ENCODE measurements around the gene WDR72. TPM values are rescaled to one million over a fixed set of nuclear protein-coding genes. Genes with fewer than 3 reads are reported as not detected.
"Not testable (repeated sequence)": the region's sequence is repeated elsewhere in the genome, so short reads cannot be mapped to it uniquely, and the experiment has no call there.

Gene WDR72
- polyA plus RNA-seq, 1 experiment = not detected

DNA sequence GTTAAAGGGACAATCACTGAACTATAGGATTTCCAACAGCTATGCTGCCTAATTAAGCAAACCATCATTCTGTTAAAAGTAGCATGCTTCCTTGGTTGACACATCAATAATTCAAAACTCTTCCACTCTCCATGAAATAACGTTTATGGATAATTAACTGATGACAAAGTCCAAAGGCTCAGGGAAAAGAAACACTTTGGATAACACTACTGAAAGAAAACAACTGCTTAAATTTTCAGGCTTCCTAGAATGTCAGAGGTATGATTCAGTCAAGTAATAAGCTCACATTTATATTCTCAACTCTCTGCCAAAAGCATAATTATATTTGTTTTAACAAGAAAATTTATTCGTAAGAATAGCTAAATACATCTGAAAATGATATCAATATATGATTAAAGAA is 49.6 kb downstream of the WDR72 start:
- Histone ChIP-seq H3K36me3 (ENCODE audit: control insufficient read depth, insufficient read depth, low read length) (no peaks in the 10 kb centered on the region), H3K27me3 (ENCODE audit: control insufficient read depth, insufficient read depth, low read length) (no peaks in the 10 kb centered on the region), H3K4me3 (ENCODE audit: low read depth, low read length) (no peak overlapping the region)
- ChIA-PET CTCF (no interaction called here), POLR2A (no interaction called here)
- no peak for DNase-seq (ENCODE audit: low read depth)
- TF ChIP-seq, protein P1, sequence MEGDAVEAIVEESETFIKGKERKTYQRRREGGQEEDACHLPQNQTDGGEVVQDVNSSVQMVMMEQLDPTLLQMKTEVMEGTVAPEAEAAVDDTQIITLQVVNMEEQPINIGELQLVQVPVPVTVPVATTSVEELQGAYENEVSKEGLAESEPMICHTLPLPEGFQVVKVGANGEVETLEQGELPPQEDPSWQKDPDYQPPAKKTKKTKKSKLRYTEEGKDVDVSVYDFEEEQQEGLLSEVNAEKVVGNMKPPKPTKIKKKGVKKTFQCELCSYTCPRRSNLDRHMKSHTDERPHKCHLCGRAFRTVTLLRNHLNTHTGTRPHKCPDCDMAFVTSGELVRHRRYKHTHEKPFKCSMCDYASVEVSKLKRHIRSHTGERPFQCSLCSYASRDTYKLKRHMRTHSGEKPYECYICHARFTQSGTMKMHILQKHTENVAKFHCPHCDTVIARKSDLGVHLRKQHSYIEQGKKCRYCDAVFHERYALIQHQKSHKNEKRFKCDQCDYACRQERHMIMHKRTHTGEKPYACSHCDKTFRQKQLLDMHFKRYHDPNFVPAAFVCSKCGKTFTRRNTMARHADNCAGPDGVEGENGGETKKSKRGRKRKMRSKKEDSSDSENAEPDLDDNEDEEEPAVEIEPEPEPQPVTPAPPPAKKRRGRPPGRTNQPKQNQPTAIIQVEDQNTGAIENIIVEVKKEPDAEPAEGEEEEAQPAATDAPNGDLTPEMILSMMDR (IDR thresholded peaks at IDR 0.05; ENCODE audit: insufficient read depth, low read depth, low read length) = no peak

DNA sequence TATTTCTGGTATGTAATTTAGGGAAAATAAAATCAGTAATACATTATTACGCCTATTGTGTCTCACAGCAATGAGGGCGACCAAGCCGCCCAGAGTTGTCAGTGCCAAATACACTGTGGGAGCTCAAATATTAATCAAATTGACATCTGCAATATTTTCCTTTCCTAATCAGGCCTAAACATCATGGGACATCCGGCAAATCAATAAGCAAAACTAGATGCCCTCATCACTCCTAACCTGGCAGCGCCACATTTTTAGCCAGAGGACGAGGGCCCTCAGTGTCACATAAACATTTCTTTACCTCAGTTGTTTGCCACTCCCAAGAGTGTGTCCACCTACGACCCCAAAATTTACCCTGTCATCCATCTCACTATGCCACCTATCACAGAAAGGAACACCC is 64.1 kb downstream of the WDR72 start:
- Histone ChIP-seq H3K36me3 (ENCODE audit: control insufficient read depth, insufficient read depth, low read length) (no peaks in the 10 kb centered on the region), H3K4me3 (ENCODE audit: low read depth, low read length) (no peak overlapping the region), H3K27me3 (ENCODE audit: control insufficient read depth, insufficient read depth, low read length) (no peaks in the 10 kb centered on the region)
- TF ChIP-seq, protein P1 (IDR thresholded peaks at IDR 0.05; ENCODE audit: insufficient read depth, low read depth, low read length) = no peak
- POLR2A ChIA-PET = no interaction called here
- DNase-seq (ENCODE audit: low read depth) = no peak
- CTCF ChIA-PET = no interaction called here

GRCh38 chr15:53694476-53694874 is 65.0 kb downstream of the WDR72 start:
- CTCF ChIA-PET = no interaction called here

DNA sequence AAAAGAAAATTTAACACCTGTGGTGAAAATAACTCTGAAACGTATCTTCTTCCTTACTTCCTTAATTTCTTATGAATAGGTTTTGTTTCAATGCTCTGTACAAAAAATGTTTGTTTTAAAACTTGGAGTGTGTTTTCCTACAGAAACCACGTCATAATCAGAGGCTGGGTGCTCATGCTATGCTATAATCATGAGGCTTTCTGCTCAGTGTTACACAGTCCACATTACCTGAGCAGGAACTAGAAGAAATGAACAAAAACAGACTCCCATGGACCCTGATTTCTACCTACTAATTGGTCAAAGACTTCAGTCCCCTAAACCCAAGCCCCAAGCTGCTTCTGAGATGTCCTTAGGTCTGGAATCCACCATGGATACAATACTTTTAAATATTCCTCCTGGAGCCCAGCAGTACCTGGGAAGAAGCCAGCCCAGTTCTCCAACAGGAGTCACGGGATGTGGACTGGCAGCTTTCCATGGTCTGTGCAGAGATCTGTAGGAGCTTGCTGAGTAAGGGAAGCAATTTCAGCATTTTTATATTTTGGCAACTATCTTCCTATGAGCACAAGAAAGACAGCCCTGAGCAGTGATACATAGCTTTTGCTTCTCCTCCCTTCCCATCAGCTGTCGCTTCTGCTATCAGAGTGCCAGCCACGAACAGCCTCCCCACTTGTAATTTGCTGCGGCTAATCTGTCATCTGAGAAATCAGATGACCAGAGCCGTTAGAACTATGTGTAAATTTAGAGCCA is 65.6 kb downstream of the WDR72 start:
- no peak overlapping the region for H3K4me3 ChIP-seq (ENCODE audit: low read depth, low read length)
- CTCF ChIA-PET = no interaction called here
- POLR2A ChIA-PET = no interaction called here

More at GRCh38 chr15:53694476-53694874, 65.0 kb downstream of the WDR72 start:
- POLR2A ChIA-PET = no interaction called here
- H3K4me3 ChIP-seq (ENCODE audit: low read depth, low read length) = no peak overlapping the region
- H3K36me3 ChIP-seq (ENCODE audit: control insufficient read depth, insufficient read depth, low read length) = no peaks in the 10 kb centered on the region
- H3K27me3 ChIP-seq (ENCODE audit: control insufficient read depth, insufficient read depth, low read length) = no peaks in the 10 kb centered on the region
- TF ChIP-seq, protein P1 (IDR thresholded peaks at IDR 0.05; ENCODE audit: insufficient read depth, low read depth, low read length) = no peak
- DNase-seq (ENCODE audit: low read depth) = no peak

DNA sequence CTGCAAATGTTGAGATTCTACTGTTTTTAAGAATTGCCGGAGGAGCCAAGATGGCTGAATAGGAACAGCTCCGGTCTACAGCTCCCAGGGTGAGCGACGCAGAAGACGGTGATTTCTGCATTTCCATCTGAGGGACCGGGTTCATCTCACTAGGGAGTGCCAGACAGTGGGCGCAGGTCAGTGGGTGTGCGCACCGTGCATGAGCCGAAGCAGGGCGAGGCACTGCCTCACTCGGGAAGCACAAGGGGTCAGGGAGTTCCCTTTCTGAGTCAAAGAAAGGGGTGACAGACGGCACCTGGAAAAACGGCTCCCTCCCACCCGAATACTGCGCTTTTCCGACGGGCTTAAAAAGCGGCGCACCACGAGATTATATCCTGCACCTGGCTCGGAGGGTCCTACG is 75.3 kb downstream of the WDR72 start:
- H3K36me3 ChIP-seq (ENCODE audit: control insufficient read depth, insufficient read depth, low read length); POLR2A ChIA-PET; CTCF ChIA-PET; H3K4me3 ChIP-seq (ENCODE audit: low read depth, low read length); DNase-seq (ENCODE audit: low read depth); H3K27me3 ChIP-seq (ENCODE audit: control insufficient read depth, insufficient read depth, low read length): not testable (repeated sequence)

More for the DNA sequence above, 65.6 kb downstream of the WDR72 start:
- no peak for DNase-seq (ENCODE audit: low read depth)
- no peaks in the 10 kb centered on the region for H3K27me3 ChIP-seq (ENCODE audit: control insufficient read depth, insufficient read depth, low read length)
- no peaks in the 10 kb centered on the region for H3K36me3 ChIP-seq (ENCODE audit: control insufficient read depth, insufficient read depth, low read length)
- TF ChIP-seq, protein P1 (IDR thresholded peaks at IDR 0.05; ENCODE audit: insufficient read depth, low read depth, low read length) = no peak

DNA sequence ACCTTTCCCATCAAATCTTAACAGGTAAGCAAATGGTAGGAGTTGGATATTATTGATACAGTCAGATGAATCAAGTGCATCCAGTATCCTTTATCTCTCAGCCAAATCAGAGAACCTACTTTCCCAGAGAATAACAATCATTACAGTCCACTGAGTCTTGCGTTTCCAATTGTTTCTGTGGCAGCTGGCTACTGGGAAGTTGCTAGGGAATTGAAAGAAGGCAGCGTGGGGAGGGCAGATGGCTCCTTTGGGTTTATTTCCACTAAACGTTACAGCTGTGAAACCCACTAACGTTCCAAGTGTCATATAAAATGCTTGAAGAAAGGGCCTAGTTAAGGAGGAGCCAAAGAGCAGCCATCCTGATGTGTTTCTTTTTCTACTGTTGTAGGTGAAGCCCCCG is 78.4 kb downstream of the WDR72 start:
- TF ChIP-seq, protein P1 (IDR thresholded peaks at IDR 0.05; ENCODE audit: insufficient read depth, low read depth, low read length) = no peak
- POLR2A ChIA-PET = no interaction called here
- Histone ChIP-seq H3K36me3 (ENCODE audit: control insufficient read depth, insufficient read depth, low read length) (no peaks in the 10 kb centered on the region), H3K4me3 (ENCODE audit: low read depth, low read length) (no peak overlapping the region), H3K27me3 (ENCODE audit: control insufficient read depth, insufficient read depth, low read length) (no peaks in the 10 kb centered on the region)
- no peak for DNase-seq (ENCODE audit: low read depth)
- CTCF ChIA-PET = no interaction called here
